HG03159 (cell line): ENCODE measurements around the gene USP47.
"Not testable (repeated sequence)": the region's sequence is repeated elsewhere in the genome, so short reads cannot be mapped to it uniquely, and the experiment has no call there.

Experiments used
- ATAC-seq: cut with Tn5 transposase; IDR thresholded peaks from one replicate; pipeline ENCODE4 v1.9.1; 2021; ENCODE audit warnings: mild to moderate bottlenecking, moderate library complexity; ENCODE audit not compliant: unreplicated experiment

The USP47 gene

GRCh38 chr11:11821899-11822298 is 19.9 kb upstream of the USP47 start:
- ATAC-seq, result no peak

DNA sequence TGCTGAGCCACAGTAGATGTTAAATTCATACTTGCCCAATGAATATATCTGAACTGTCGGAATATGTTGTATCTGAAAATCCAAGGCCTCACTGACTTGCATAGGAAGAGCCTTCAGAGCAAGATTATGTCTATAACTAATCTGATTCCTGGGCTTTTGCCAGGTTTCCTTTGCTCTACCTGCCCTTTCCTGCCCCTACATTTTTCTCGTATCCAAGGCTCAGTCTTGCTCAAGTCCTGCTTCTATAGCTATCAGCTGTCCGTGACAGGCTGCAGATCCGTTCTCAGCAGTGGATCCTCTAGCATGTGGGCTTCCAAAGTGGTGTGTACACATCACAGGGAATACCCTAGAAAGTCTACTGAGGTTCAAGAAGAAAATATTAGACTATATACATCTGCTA is 18.8 kb upstream of the USP47 start:
- no peak for ATAC-seq

- ATAC-seq, result no peak
Measured at GRCh38 chr11:11826260-11826659, 15.5 kb upstream of the USP47 start.

DNA sequence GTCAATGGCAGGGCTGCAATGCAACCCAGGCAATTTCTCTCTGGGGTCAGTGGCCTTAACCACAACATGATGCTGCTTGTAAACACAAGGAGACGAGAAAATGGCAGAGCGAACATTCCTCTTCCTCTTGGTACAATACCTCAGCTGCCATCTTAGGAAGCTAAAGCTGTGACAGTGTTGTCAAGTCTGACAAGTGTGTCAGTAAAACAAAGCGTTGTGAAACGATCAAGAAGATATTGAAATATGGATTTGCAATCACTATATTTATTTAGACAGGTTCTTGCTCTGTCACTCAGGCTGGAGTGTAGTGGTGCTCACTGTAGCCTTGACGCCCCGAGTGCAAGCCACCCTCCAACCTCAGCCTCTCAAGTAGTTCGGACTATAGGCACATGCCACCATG is 14.5 kb upstream of the USP47 start:
- ATAC-seq, result no peak

DNA sequence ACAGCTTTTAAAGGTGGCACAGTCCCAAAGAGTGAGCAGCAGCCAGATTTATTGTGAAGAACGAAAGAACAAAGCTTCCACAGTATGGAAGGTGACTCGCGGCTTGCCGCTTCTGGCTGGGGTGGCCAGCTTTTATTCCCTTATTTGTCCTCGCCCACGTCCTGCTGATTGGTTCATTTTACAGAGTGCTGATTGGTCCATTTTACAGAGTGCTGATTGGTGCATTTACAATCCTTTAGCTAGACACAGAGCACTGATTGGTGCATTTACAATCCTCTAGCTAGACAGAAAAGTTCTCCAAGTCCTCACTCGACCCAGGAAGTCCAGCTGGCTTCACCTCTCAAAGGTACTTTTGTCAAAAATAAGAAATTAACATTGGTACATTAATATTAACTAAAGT is 10.4 kb upstream of the USP47 start:
- ATAC-seq, result not testable (repeated sequence)

- ATAC-seq, result no peak
Measured at GRCh38 chr11:11836676-11837231, 5.0 kb upstream of the USP47 start.

DNA sequence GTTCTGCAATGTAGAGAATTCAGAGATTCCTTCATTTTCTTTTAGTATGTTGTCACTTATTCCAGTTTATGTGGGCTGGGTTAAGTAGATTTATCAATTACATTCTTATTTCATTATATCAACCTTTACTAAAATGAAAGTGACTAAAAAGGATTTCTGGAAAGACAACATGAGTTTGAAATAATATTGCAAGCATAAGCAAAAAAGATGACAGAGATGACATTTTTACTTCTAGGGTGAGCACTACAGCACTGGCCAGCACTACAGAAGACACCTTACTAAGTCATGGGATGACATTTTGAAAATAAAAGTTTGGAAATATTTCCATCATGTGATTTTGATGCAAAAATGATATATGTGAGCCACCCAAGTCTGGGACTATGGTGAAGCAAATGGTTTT is 2.1 kb upstream of the USP47 start:
- no peak for ATAC-seq

DNA sequence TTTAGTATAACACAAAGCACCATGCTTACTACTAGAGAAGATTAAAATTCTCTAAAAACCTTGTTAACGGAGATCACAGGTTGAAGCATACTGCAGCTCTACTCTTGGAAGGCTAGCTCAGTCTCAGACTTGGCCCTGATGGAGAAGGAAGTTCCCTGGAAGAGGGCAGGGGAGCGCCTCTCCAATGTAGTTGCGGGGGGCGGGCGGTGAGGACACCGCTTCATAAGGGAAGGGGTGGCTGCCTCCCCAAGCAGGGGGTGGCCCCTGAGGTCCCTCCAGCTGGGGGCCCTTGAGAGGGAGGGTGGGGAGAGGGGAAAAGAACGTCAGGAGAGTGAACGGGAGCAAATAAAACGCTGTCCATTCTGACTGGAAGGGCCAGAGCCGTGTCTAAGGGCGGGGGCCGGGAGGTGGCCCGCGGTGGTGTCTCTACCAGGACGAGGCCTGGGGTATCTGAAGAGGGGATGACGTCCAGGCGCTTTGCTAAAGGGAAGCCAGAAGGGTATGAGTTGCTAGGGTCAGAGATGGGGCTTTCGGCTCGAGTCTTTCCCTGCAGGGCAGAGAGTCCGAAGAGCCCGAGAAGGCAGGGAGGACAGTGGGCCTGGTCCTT is 553 bp upstream of the USP47 start:
- ATAC-seq, result no peak

DNA sequence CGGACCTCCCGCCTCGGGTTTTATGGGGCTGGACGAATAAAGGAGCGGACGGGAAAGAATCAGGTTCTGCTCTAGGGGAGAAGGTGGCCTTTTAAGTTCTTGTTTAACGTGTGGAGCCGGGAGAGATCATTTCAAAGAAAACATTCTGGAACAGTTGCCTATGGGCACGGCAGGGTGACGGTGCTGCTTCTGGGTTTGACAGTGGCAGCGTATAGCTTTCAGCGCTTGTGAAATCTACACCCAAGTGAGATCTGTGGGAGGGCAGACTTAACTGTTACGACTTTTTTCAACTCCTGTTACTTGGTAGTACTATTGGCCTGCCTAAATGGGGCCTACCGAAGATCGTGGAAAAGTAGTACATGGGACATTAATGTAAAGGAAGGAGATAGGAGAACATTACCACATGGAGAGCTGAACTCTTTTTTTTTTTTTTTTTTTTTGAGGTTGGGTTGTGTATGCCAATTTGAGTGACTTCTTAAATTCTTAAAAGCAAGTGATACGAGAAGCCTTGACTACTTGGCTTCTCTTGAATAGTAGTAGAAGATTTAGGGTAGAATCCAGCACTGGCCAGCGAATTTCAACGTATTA is 743 bp downstream of the USP47 start:
- peak; percentile 36 for ATAC-seq

DNA sequence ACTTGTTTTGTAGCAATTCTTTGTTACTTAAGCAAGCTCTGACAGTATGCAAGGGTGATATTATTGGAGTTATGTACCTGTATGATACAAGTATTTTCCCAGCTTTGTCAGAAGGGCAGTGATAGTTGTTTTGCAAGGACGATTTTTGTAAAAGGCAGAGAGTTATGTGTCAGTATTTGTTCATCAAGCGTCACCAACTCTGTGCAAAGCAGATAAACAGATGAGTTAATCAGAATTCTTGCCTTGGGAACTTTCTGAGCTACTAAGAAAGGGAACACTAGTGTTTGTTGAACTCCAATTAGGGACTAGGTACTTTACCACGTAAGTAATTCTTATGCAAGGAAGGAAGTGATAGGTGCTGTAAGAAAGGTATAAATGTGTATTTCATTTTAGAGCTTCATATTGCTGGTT is 1.4 kb downstream of the USP47 start:
- no peak for ATAC-seq

- no peak for ATAC-seq
Measured at GRCh38 chr11:11843642-11844041, 1.9 kb downstream of the USP47 start.

GRCh38 chr11:11844272-11844671 is 2.5 kb downstream of the USP47 start:
- no peak for ATAC-seq

DNA sequence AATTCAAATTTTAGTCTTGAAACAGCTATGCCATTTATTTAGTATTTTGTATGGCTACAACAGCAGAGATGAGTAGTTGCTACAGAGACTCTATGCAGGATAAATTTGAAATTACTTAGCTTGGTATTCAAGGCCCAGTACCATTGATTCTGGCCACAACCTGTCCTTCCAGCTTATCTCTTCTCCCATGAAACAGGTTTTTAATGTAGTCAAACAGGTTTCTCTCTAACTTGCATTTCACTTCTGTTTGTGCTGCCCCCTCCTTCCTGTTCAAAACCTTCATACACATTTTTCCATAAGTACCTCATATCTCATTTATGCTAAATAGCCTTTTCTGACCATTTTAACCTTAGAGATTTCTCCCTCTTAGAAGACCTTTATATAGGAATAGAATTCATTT is 3.3 kb downstream of the USP47 start:
- no peak for ATAC-seq

- no peak for ATAC-seq
Measured at GRCh38 chr11:11845551-11845950, 3.8 kb downstream of the USP47 start.

- ATAC-seq, result no peak
Measured at GRCh38 chr11:11847082-11847481, 5.3 kb downstream of the USP47 start.

DNA sequence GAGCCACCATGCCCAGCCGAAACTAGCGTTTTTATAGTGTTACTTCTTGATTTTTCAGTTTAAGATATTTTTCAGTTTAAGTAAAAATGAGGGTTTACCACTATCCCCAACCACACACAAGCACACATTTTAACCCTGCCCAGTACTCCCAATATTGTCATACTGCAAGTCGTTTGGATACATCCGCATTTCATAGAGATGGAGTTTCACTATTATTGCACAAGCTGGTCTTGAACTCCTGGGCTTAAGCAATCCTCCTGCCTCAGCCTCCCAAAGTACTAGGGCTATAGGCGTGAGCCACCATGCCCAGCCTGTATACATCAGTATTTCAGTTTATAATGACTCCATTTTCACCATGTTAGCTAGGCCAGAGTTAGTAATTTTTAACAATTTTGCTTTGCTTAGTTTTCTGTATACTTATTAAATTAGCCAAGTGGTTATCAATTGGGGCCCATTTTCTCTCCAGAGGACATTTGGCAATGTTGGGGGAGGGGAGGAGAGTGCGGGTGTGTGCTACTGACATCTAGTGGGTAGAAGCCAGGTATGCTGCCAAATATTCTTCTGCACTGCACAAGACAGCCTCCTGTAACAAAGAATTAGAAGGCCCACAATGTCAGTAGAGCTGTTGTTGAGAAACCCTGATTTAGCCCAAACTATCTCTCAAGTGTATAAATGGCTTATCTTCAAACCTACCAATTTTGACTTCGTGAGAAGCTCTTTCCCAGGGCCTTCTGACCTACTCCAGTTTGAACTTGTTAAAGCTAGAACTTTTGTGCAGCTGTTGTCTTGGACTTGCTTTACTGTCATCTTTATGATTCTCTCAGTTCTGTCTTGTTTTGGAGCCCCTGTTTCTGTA is 7.3 kb downstream of the USP47 start:
- peak; percentile 82 for ATAC-seq

- ATAC-seq, result no peak
Measured at GRCh38 chr11:11850668-11851067, 8.9 kb downstream of the USP47 start.

GRCh38 chr11:11856638-11857037 is 14.9 kb downstream of the USP47 start:
- no peak for ATAC-seq

GRCh38 chr11:11857769-11858168 is 16.0 kb downstream of the USP47 start:
- ATAC-seq, result no peak

GRCh38 chr11:11858676-11859075 is 16.9 kb downstream of the USP47 start:
- no peak for ATAC-seq

DNA sequence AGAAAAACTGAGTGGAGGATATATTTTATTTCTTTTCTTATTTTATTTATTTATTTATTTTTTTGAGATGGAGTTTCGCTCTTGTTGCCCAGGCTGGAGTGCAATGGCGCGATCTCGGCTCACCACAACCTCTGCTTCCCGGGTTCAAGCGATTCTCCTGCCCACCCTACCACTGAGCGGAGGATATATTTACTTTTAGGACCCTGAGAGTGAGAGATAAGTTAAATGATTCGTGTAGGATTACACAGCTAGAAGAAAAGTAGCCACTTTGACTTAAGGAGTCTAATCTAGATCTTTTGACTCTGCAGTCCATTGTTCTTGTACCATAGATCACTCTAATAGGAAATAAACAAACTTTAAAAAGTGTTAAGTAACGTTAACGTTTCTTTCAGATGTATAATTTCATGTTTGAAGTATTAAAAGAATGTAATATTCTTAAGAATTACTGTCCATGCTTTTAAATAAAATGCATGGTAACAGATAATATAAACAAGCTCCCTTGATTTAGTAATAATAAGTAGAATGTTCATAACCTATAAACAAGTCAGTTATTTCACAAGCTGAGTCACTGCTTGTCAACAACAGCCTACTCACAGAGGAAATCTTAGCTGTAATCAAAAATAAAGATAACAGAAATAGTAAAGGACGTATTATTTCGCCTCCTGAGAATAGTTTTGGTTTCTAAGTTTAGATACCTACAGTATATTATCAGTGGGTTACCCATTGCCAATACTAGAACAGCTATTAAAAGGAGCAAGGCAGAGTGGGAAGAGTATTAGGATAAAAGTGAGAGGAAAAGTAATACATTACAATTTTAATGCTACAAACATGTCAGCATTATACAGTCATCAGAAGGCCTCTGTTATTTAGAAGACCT is 18.6 kb downstream of the USP47 start:
- ATAC-seq, result no peak
